Measurements from ENCODE around the gene PGBD4.

Gene PGBD4

GRCh38 chr15:34059476-34059875 lies 42.4 kb upstream of the PGBD4 start:
- Histone ChIP-seq H3K27ac (no peak overlapping the region), H3K27me3 (ENCODE audit: control insufficient read depth, insufficient read depth, low read length) (no peaks in the 10 kb centered on the region), H2AFZ (no peak overlapping the region), H3K4me1 (no peaks in the 10 kb centered on the region), H3K79me2 (no peaks in the 10 kb centered on the region), H3K36me3 (ENCODE audit: control insufficient read depth, insufficient read depth, low read length) (no peaks in the 10 kb centered on the region), H3K9me3 (ENCODE audit: control insufficient read depth, low read length) (no peaks in the 10 kb centered on the region), H3K4me3 (ENCODE audit: low read depth, low read length) (no peak overlapping the region), H3K4me2 (ENCODE audit: low read length) (no peak overlapping the region), H3K9ac (no peak overlapping the region)
- TF ChIP-seq CTCF (IDR thresholded peaks at IDR 0.05): no peak

- Histone ChIP-seq H2AFZ (no peak overlapping the region), H3K4me1 (no peaks in the 10 kb centered on the region), H3K9ac (no peak overlapping the region), H3K4me3 (ENCODE audit: low read depth, low read length) (no peak overlapping the region), H3K9me3 (ENCODE audit: control insufficient read depth, low read length) (no peaks in the 10 kb centered on the region), H3K79me2 (no peaks in the 10 kb centered on the region), H3K27me3 (ENCODE audit: control insufficient read depth, insufficient read depth, low read length) (no peaks in the 10 kb centered on the region), H3K4me2 (ENCODE audit: low read length) (no peak overlapping the region), H3K27ac (no peak overlapping the region), H3K36me3 (ENCODE audit: control insufficient read depth, insufficient read depth, low read length) (no peaks in the 10 kb centered on the region)
- no peak for TF ChIP-seq CTCF (IDR thresholded peaks at IDR 0.05)
Measured at GRCh38 chr15:34059946-34060345, 41.9 kb upstream of the PGBD4 start.

GRCh38 chr15:34064438-34064837 lies 37.4 kb upstream of the PGBD4 start:
- TF ChIP-seq CTCF (IDR thresholded peaks at IDR 0.05): no peak
- no peak overlapping the region for H3K4me3 ChIP-seq (ENCODE audit: low read depth, low read length)
- H3K4me1 ChIP-seq: no peaks in the 10 kb centered on the region
- no peak overlapping the region for H3K27ac ChIP-seq
- no peaks in the 10 kb centered on the region for H3K27me3 ChIP-seq (ENCODE audit: control insufficient read depth, insufficient read depth, low read length)
- no peak overlapping the region for H3K4me2 ChIP-seq (ENCODE audit: low read length)
- no peaks in the 10 kb centered on the region for H3K9me3 ChIP-seq (ENCODE audit: control insufficient read depth, low read length)
- no peak overlapping the region for H2AFZ ChIP-seq
- H3K36me3 ChIP-seq (ENCODE audit: control insufficient read depth, insufficient read depth, low read length): no peaks in the 10 kb centered on the region
- no peak overlapping the region for H3K9ac ChIP-seq
- no peaks in the 10 kb centered on the region for H3K79me2 ChIP-seq

- Histone ChIP-seq H3K27me3 (ENCODE audit: control insufficient read depth, insufficient read depth, low read length) (no peaks in the 10 kb centered on the region), H3K9ac (no peak overlapping the region), H3K79me2 (no peaks in the 10 kb centered on the region), H3K27ac (no peak overlapping the region), H2AFZ (no peak overlapping the region), H3K4me3 (ENCODE audit: low read depth, low read length) (no peak overlapping the region), H3K4me1 (no peaks in the 10 kb centered on the region), H3K36me3 (ENCODE audit: control insufficient read depth, insufficient read depth, low read length) (no peaks in the 10 kb centered on the region), H3K4me2 (ENCODE audit: low read length) (no peak overlapping the region), H3K9me3 (ENCODE audit: control insufficient read depth, low read length) (no peaks in the 10 kb centered on the region)
- no peak for TF ChIP-seq CTCF (IDR thresholded peaks at IDR 0.05)
Measured at GRCh38 chr15:34065261-34065660, 36.6 kb upstream of the PGBD4 start.

- H3K9ac ChIP-seq: no peak overlapping the region
- no peak overlapping the region for H3K4me2 ChIP-seq (ENCODE audit: low read length)
- H3K4me3 ChIP-seq (ENCODE audit: low read depth, low read length): no peak overlapping the region
- no peaks in the 10 kb centered on the region for H3K4me1 ChIP-seq
- TF ChIP-seq CTCF (IDR thresholded peaks at IDR 0.05): no peak
- no peak overlapping the region for H2AFZ ChIP-seq
- no peaks in the 10 kb centered on the region for H3K36me3 ChIP-seq (ENCODE audit: control insufficient read depth, insufficient read depth, low read length)
- no peaks in the 10 kb centered on the region for H3K9me3 ChIP-seq (ENCODE audit: control insufficient read depth, low read length)
- no peaks in the 10 kb centered on the region for H3K27me3 ChIP-seq (ENCODE audit: control insufficient read depth, insufficient read depth, low read length)
- H3K27ac ChIP-seq: no peak overlapping the region
- H3K79me2 ChIP-seq: no peaks in the 10 kb centered on the region
Measured at GRCh38 chr15:34065941-34066340, 35.9 kb upstream of the PGBD4 start.
